ENCODE data around the gene VSX1. TPM values are rescaled to one million over a fixed set of nuclear protein-coding genes. Genes with fewer than 3 reads are reported as not detected.

VSX1 gene
- total RNA-seq, 1 experiment from 2014 or later: not detected

GRCh38 chr20:25125636-25126035, 43.7 kb upstream of the VSX1 start:
- Histone ChIP-seq H3K27me3 (replicated peaks; ENCODE audit: insufficient read depth, low read depth, low read length, poor library complexity) (peaks cover 27% of the 10 kb centered on the region), H3K4me3 (ENCODE audit: low read depth, low read length, poor library complexity, severe bottlenecking) (no peak overlapping the region), H3K4me1 (ENCODE audit: insufficient read depth, low read length, poor library complexity, severe bottlenecking) (no peaks in the 10 kb centered on the region), H3K9me3 (ENCODE audit: low read depth, low read length, poor library complexity, severe bottlenecking) (no peaks in the 10 kb centered on the region), H3K36me3 (ENCODE audit: insufficient read depth, low read length, poor library complexity, severe bottlenecking) (no peaks in the 10 kb centered on the region), H3K27ac (ENCODE audit: low read depth, low read length, poor library complexity, severe bottlenecking) (no peak overlapping the region)
- intact Hi-C loops (cut with micrococcal nuclease; ENCODE audit: unreplicated experiment): no loop called here
- no peak for DNase-seq (ENCODE audit: low spot score)
- CTCF ChIA-PET: no interaction called here
- no TSS peak for BruUV-seq (replicated peaks)
- no peak for TF ChIP-seq EZH2 (IDR thresholded peaks at IDR 0.05; ENCODE audit: borderline replicate concordance, low read depth, low read length, poor library complexity, severe bottlenecking)
- TF ChIP-seq CTCF (conservative IDR thresholded peaks at IDR 0.05; ENCODE audit: low read depth, low read length): no peak
- POLR2A ChIA-PET (ENCODE audit: low non-redundant PET): no interaction called here

- H3K9me3 ChIP-seq (ENCODE audit: low read depth, low read length, poor library complexity, severe bottlenecking): no peaks in the 10 kb centered on the region
- CTCF ChIA-PET: no interaction called here
- H3K27ac ChIP-seq (ENCODE audit: low read depth, low read length, poor library complexity, severe bottlenecking): no peak overlapping the region
- BruUV-seq (replicated peaks): no TSS peak
- no peaks in the 10 kb centered on the region for H3K36me3 ChIP-seq (ENCODE audit: insufficient read depth, low read length, poor library complexity, severe bottlenecking)
- DNase-seq (ENCODE audit: low spot score): no peak
- TF ChIP-seq EZH2 (IDR thresholded peaks at IDR 0.05; ENCODE audit: borderline replicate concordance, low read depth, low read length, poor library complexity, severe bottlenecking) (no peak), CTCF (conservative IDR thresholded peaks at IDR 0.05; ENCODE audit: low read depth, low read length) (no peak)
- H3K4me1 ChIP-seq (ENCODE audit: insufficient read depth, low read length, poor library complexity, severe bottlenecking): no peaks in the 10 kb centered on the region
- intact Hi-C loops (cut with micrococcal nuclease; ENCODE audit: unreplicated experiment): loop anchor here (5.0 kb wide), 2 partner anchors 34 to 49 kb away; no protein-coding TSS in a partner anchor
- H3K27me3 ChIP-seq (replicated peaks; ENCODE audit: insufficient read depth, low read depth, low read length, poor library complexity): peaks cover 56% of the 10 kb centered on the region
- POLR2A ChIA-PET (ENCODE audit: low non-redundant PET): no interaction called here
- H3K4me3 ChIP-seq (ENCODE audit: low read depth, low read length, poor library complexity, severe bottlenecking): no peak overlapping the region
Observed at GRCh38 chr20:25120920-25121319, 39.0 kb upstream of the VSX1 start.

GRCh38 chr20:25120457-25120856, 38.5 kb upstream of the VSX1 start:
- Histone ChIP-seq H3K4me3 (ENCODE audit: low read depth, low read length, poor library complexity, severe bottlenecking) (no peak overlapping the region), H3K36me3 (ENCODE audit: insufficient read depth, low read length, poor library complexity, severe bottlenecking) (no peaks in the 10 kb centered on the region), H3K9me3 (ENCODE audit: low read depth, low read length, poor library complexity, severe bottlenecking) (no peaks in the 10 kb centered on the region), H3K27ac (ENCODE audit: low read depth, low read length, poor library complexity, severe bottlenecking) (no peak overlapping the region), H3K27me3 (replicated peaks; ENCODE audit: insufficient read depth, low read depth, low read length, poor library complexity) (peaks cover 60% of the 10 kb centered on the region), H3K4me1 (ENCODE audit: insufficient read depth, low read length, poor library complexity, severe bottlenecking) (no peaks in the 10 kb centered on the region)
- no peak for DNase-seq (ENCODE audit: low spot score)
- CTCF ChIA-PET: no interaction called here
- POLR2A ChIA-PET (ENCODE audit: low non-redundant PET): no interaction called here
- BruUV-seq (replicated peaks): no TSS peak
- intact Hi-C loops (cut with micrococcal nuclease; ENCODE audit: unreplicated experiment): loop anchor here (5.0 kb wide), 2 partner anchors 33 to 48 kb away; no protein-coding TSS in a partner anchor
- TF ChIP-seq EZH2 (IDR thresholded peaks at IDR 0.05; ENCODE audit: borderline replicate concordance, low read depth, low read length, poor library complexity, severe bottlenecking) (no peak), CTCF (conservative IDR thresholded peaks at IDR 0.05; ENCODE audit: low read depth, low read length) (no peak)

Data from A673 (cell line).